H9 (cell line): ENCODE results near the gene TTC27. TPM values are rescaled to one million over a fixed set of nuclear protein-coding genes. Genes with fewer than 3 reads are reported as not detected.

Source experiments
- DNase-seq: peaks from one replicate; pipeline ENCODE4 v3.0.0-alpha.2; 2017
- H2AFZ ChIP-seq: one replicate; pipeline ENCODE4 v1.6.1; 2013; ENCODE audit warnings: mild to moderate bottlenecking, low read length, control low read depth, moderate library complexity
- H2AK5ac ChIP-seq: 2 replicates; pipeline ENCODE4 v1.6.1; 2013; ENCODE audit warnings: low read length, control low read depth, mixed read lengths; ENCODE audit not compliant: insufficient read length
- H2BK120ac ChIP-seq: one replicate; pipeline ENCODE4 v1.6.1; 2013; ENCODE audit warnings: low read depth, mild to moderate bottlenecking, low read length, control low read depth, inconsistent platforms; ENCODE audit not compliant: poor library complexity, severe bottlenecking
- H2BK12ac ChIP-seq: 2 replicates; pipeline ENCODE4 v1.6.1; 2013; ENCODE audit warnings: low read length, control low read depth, mixed read lengths, low read depth; ENCODE audit not compliant: insufficient read length
- H2BK15ac ChIP-seq: 2 replicates; pipeline ENCODE4 v1.6.1; 2013; ENCODE audit warnings: low read depth, low read length, control low read depth
- H2BK20ac ChIP-seq: one replicate; pipeline ENCODE4 v1.6.1; 2013; ENCODE audit warnings: low read depth, mild to moderate bottlenecking, low read length, control low read depth, inconsistent platforms; ENCODE audit not compliant: poor library complexity, severe bottlenecking
- H2BK5ac ChIP-seq: 2 replicates; pipeline ENCODE4 v1.6.1; 2013; ENCODE audit warnings: low read length, control low read depth, mixed read lengths; ENCODE audit not compliant: insufficient read length
- H3K14ac ChIP-seq: 2 replicates; pipeline ENCODE4 v1.6.1; 2013; ENCODE audit warnings: low read length, control low read depth; ENCODE audit not compliant: insufficient read depth
- H3K18ac ChIP-seq: 2 replicates; pipeline ENCODE4 v1.6.1; 2013; ENCODE audit warnings: low read depth, mild to moderate bottlenecking, mixed read lengths, low read length, control low read depth; ENCODE audit not compliant: insufficient read length
- H3K23ac ChIP-seq: 2 replicates; pipeline ENCODE4 v1.6.1; 2013; ENCODE audit warnings: low read length, control low read depth, mixed read lengths, low read depth; ENCODE audit not compliant: insufficient read length
- H3K23me2 ChIP-seq: 2 replicates; pipeline ENCODE4 v1.6.1; 2013; ENCODE audit warnings: low read depth, mild to moderate bottlenecking, mixed read lengths, low read length, control low read depth; ENCODE audit not compliant: insufficient read length, poor library complexity, severe bottlenecking
- H3K27ac ChIP-seq: 2 replicates; pipeline ENCODE4 v1.5.1; 2013; ENCODE audit warnings: low read length, control low read depth, mixed read lengths, low read depth; ENCODE audit not compliant: insufficient read length
- H3K27me3 ChIP-seq: 2 replicates; pipeline ENCODE4 v1.6.1; 2013; ENCODE audit warnings: low read length, control low read depth, inconsistent platforms; ENCODE audit not compliant: insufficient read depth
- H3K4ac ChIP-seq: 2 replicates; pipeline ENCODE4 v1.6.1; 2013; ENCODE audit warnings: low read depth, mild to moderate bottlenecking, control low read depth, inconsistent platforms, low read length, moderate library complexity
- H3K4me1 ChIP-seq: 2 replicates; pipeline ENCODE4 v1.6.1; 2013; ENCODE audit warnings: low read length, control low read depth, inconsistent platforms; ENCODE audit not compliant: insufficient read depth
- H3K4me2 ChIP-seq: 2 replicates; pipeline ENCODE4 v1.6.1; 2013; ENCODE audit warnings: low read length, control low read depth, mixed read lengths; ENCODE audit not compliant: insufficient read length, insufficient read depth
- H3K56ac ChIP-seq: 2 replicates; pipeline ENCODE4 v1.6.1; 2013; ENCODE audit warnings: low read depth, mild to moderate bottlenecking, mixed read lengths, low read length, control low read depth; ENCODE audit not compliant: insufficient read length
- H3K79me1 ChIP-seq: 2 replicates; pipeline ENCODE4 v1.6.1; 2013; ENCODE audit warnings: low read depth, mild to moderate bottlenecking, moderate library complexity, low read length, control low read depth, inconsistent platforms; ENCODE audit not compliant: insufficient read depth, poor library complexity, severe bottlenecking
- H3K79me2 ChIP-seq: 2 replicates; pipeline ENCODE4 v1.6.1; 2013; ENCODE audit warnings: low read length, control low read depth, inconsistent platforms; ENCODE audit not compliant: insufficient read depth
- H3K9ac ChIP-seq: 2 replicates; pipeline ENCODE4 v1.6.1; 2013; ENCODE audit warnings: low read length, control low read depth, mixed read lengths; ENCODE audit not compliant: insufficient read length; ENCODE audit errors: extremely low read depth
- H3K9me3 ChIP-seq: one replicate; pipeline ENCODE4 v1.6.1; 2013; ENCODE audit warnings: low read depth, low read length, inconsistent platforms; ENCODE audit not compliant: control insufficient read depth
- H3T11ph ChIP-seq: one replicate; pipeline ENCODE4 v1.6.1; 2013; ENCODE audit warnings: mild to moderate bottlenecking, low read length, control low read depth, inconsistent platforms
- H4K20me1 ChIP-seq: one replicate; pipeline ENCODE4 v1.6.1; 2013; ENCODE audit not compliant: control insufficient read depth, insufficient read length, insufficient read depth
- H4K5ac ChIP-seq: 2 replicates; pipeline ENCODE4 v1.6.1; 2013; ENCODE audit warnings: low read depth, mild to moderate bottlenecking, mixed read lengths, low read length, control low read depth; ENCODE audit not compliant: insufficient read length
- H4K8ac ChIP-seq: replicated peaks from 2 replicates; pipeline ENCODE4 v1.6.1; 2013; ENCODE audit warnings: low read length, control low read depth, mixed read lengths, low read depth; ENCODE audit not compliant: insufficient read length
- H4K91ac ChIP-seq: 2 replicates; pipeline ENCODE4 v1.6.1; 2013; ENCODE audit warnings: low read depth, mild to moderate bottlenecking, moderate library complexity, mixed read lengths, low read length, control low read depth; ENCODE audit not compliant: insufficient read length
- H3K27ac Mint-ChIP-seq, 3 experiments: 2 replicates in 2 of 3; 3 replicates in 1 of 3; pipeline ENCODE4 v1.8.0; 2020 to 2021; ENCODE audit warnings: mixed read lengths in 3 of 3, mild to moderate bottlenecking in 1 of 3, moderate library complexity in 1 of 3
- H3K27me3 Mint-ChIP-seq: 2 replicates; pipeline ENCODE4 v1.8.0; 2021; ENCODE audit warnings: low read depth, mild to moderate bottlenecking, moderate library complexity, mixed read lengths
- H3K36me3 Mint-ChIP-seq, 3 experiments: 2 replicates in 2 of 3; 3 replicates in 1 of 3; pipeline ENCODE4 v1.8.0; 2020 to 2021; ENCODE audit warnings: low read depth in 3 of 3, mixed read lengths in 3 of 3; ENCODE audit not compliant: insufficient read depth in 1 of 3
- H3K4me1 Mint-ChIP-seq, 2 experiments: 2 replicates each; pipeline ENCODE4 v1.8.0; 2020; ENCODE audit warnings: mixed read lengths in 2 of 2
- H3K4me3 Mint-ChIP-seq, 2 experiments: 2 replicates in 1 of 2; 3 replicates in 1 of 2; pipeline ENCODE4 v1.8.0; 2020 to 2021; ENCODE audit warnings: mild to moderate bottlenecking in 2 of 2, mixed read lengths in 2 of 2, moderate library complexity in 1 of 2
- H3K9me3 Mint-ChIP-seq, 2 experiments: 2 replicates in 1 of 2; 3 replicates in 1 of 2; pipeline ENCODE4 v1.8.0; 2020; ENCODE audit warnings: mild to moderate bottlenecking in 2 of 2, mixed read lengths in 2 of 2, moderate library complexity in 1 of 2
- WGBS: extraction: QIAGEN DNeasy Blood & Tissue Kit; methylation state at CpG from one replicate; pipeline ENCODE4 v1.1.7; 2013; ENCODE audit warnings: missing lambda C conversion rate, low lambda C conversion rate, mixed read lengths; ENCODE audit not compliant: insufficient read length; ENCODE audit errors: extremely low coverage; 5-methylcytosine and 5-hydroxymethylcytosine counted together
- total RNA-seq: library from RNA; stranded (reverse); gene quantifications from 2 replicates; pipeline ENCODE4 v1.2.1, GENCODE V29; 2021
- TF ChIP-seq, protein P1 (sequence below): fragments of 200-600 bp; sonication (generic); conservative IDR thresholded peaks from 3 replicates; pipeline ENCODE4 v1.8.0; 2021; ENCODE audit warnings: antibody characterized with exemption, mild to moderate bottlenecking

TTC27 gene
- total RNA-seq, 1 experiment from 2014 or later: 26.0 TPM

DNA sequence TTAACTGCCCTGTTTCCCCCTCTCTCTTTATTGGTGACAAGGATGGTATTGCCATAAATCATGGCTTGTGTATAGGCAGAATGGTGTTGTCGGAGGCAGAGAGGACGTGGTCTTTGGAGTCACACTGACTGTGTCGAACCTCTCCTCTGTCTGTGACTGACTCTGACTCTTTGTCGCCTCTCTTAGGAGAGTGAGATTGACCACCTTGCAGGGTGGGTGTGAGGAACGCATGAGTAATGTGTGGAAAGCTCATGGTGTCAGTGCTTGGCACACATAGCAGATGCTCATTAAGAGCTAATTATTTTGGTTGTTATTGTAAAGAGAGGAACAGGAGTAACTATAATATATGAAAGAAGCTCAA lies 145.6 kb downstream of the TTC27 start:
- no peak overlapping the region for H3T11ph ChIP-seq
- no peak overlapping the region for H4K8ac ChIP-seq
- H3K14ac ChIP-seq: no peak overlapping the region
- no peaks in the 10 kb centered on the region for H3K27me3 Mint-ChIP-seq
- no peak overlapping the region for H4K91ac ChIP-seq
- no peaks in the 10 kb centered on the region for H3K9me3 ChIP-seq
- no peaks in the 10 kb centered on the region for H4K20me1 ChIP-seq
- no peak overlapping the region for H2AK5ac ChIP-seq
- H2BK15ac ChIP-seq: no peak overlapping the region
- no peak overlapping the region for H3K4ac ChIP-seq
- H3K9me3 Mint-ChIP-seq: no peaks in the 10 kb centered on the region
- no peak overlapping the region for H3K27ac ChIP-seq
- no peak overlapping the region for H2BK20ac ChIP-seq
- DNase-seq: no peak
- H3K56ac ChIP-seq: no peak overlapping the region
- no peaks in the 10 kb centered on the region for H3K79me2 ChIP-seq
- peak overlapping the region in 2 of 3 experiments; percentile 18 to 58; a peak in 3 of 7 replicates for H3K27ac Mint-ChIP-seq
- H3K36me3 Mint-ChIP-seq: peaks cover 0 to 2% (median 2%) of the 10 kb centered on the region in 3 experiments; a peak in 2 of 7 replicates
- H3K4me2 ChIP-seq: no peak overlapping the region
- H3K9ac ChIP-seq: no peak overlapping the region
- H4K5ac ChIP-seq: no peak overlapping the region
- no peak overlapping the region for H3K18ac ChIP-seq
- H3K79me1 ChIP-seq: no peaks in the 10 kb centered on the region
- H2BK120ac ChIP-seq: no peak overlapping the region
- no CpG with 5 or more reads among the region's 5 CpGs for whole genome bisulfite sequencing
- H2AFZ ChIP-seq: no peak overlapping the region
- no peak overlapping the region for H2BK5ac ChIP-seq
- no peaks in the 10 kb centered on the region for H3K27me3 ChIP-seq
- peaks cover 7 to 9% of the 10 kb centered on the region in 2 experiments for H3K4me1 Mint-ChIP-seq
- no peak overlapping the region for H3K4me3 Mint-ChIP-seq
- no peak overlapping the region for H2BK12ac ChIP-seq
- TF ChIP-seq, protein P1, sequence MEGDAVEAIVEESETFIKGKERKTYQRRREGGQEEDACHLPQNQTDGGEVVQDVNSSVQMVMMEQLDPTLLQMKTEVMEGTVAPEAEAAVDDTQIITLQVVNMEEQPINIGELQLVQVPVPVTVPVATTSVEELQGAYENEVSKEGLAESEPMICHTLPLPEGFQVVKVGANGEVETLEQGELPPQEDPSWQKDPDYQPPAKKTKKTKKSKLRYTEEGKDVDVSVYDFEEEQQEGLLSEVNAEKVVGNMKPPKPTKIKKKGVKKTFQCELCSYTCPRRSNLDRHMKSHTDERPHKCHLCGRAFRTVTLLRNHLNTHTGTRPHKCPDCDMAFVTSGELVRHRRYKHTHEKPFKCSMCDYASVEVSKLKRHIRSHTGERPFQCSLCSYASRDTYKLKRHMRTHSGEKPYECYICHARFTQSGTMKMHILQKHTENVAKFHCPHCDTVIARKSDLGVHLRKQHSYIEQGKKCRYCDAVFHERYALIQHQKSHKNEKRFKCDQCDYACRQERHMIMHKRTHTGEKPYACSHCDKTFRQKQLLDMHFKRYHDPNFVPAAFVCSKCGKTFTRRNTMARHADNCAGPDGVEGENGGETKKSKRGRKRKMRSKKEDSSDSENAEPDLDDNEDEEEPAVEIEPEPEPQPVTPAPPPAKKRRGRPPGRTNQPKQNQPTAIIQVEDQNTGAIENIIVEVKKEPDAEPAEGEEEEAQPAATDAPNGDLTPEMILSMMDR: no peak
- no peak overlapping the region for H3K23ac ChIP-seq
- H3K23me2 ChIP-seq: no peaks in the 10 kb centered on the region
- H3K4me1 ChIP-seq: no peaks in the 10 kb centered on the region
